Activated naive CD8-positive, alpha-beta T cell treated with anti-CD3 and anti-CD28 coated beads for 36 hours (primary cell): ENCODE measurements around the gene IGSF21. TPM values are rescaled to one million over a fixed set of nuclear protein-coding genes. Genes with fewer than 3 reads are reported as not detected.
"Not testable (repeated sequence)": the region's sequence is repeated elsewhere in the genome, so short reads cannot be mapped to it uniquely, and the experiment has no call there.

Experiments
- DNase-seq: peaks from one replicate; pipeline ENCODE4 v3.0.0; 2021
- H3K27ac Mint-ChIP-seq: one replicate; pipeline ENCODE4 v1.8.0; 2022; ENCODE audit warnings: mild to moderate bottlenecking, moderate library complexity, mixed read lengths
- H3K27me3 Mint-ChIP-seq: one replicate; pipeline ENCODE4 v1.8.0; 2022; ENCODE audit warnings: mild to moderate bottlenecking, mixed read lengths
- H3K36me3 Mint-ChIP-seq: one replicate; pipeline ENCODE4 v1.8.0; 2021; ENCODE audit warnings: mild to moderate bottlenecking, mixed read lengths
- H3K4me1 Mint-ChIP-seq: one replicate; pipeline ENCODE4 v1.8.0; 2021; ENCODE audit warnings: mixed read lengths
- H3K4me3 Mint-ChIP-seq: one replicate; pipeline ENCODE4 v1.8.0; 2022; ENCODE audit warnings: mild to moderate bottlenecking, moderate library complexity, mixed read lengths
- H3K9me3 Mint-ChIP-seq: one replicate; pipeline ENCODE4 v1.8.0; 2022; ENCODE audit warnings: mixed read lengths
- total RNA-seq, 2 experiments: library from RNA; stranded (reverse); gene quantifications; one replicate each; pipeline ENCODE4 v1.2.3, GENCODE V29; 2021

Gene IGSF21
- total RNA-seq, 2 experiments from 2014 or later, result not detected

DNA sequence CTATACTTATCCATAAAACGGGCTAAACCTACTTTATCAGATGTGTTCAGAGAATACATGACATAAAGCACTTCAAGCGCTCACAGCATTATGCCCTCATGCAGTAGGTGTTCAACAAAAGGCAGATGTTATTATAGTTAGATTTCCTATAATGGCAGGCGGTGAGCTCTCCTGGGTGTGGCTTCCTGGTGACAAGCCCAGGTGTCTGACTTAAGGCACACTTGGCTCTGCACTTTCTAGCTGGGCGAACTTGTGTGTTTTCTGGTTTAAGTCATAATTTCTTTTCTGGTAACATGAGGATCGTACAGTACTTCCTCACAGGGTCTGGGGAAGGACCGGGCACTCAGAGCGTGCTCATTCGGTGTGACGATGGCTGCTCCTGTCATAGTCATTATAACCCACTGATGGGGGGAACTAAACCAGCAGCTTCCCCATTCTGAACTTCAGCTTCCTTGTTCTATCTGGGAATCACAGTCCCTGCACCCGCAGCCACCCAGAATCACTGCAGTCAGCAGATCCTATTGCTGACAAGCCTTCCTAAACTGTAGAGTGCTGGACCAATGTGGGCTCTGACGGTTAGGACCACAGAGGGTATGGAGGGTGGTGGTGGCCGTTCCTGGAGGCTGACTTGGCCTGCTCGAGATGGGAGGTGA, 52.8 kb downstream of the IGSF21 start:
- Mint-ChIP-seq H3K27me3 (peaks cover 17% of the 10 kb centered on the region), H3K9me3 (no peaks in the 10 kb centered on the region), H3K4me1 (no peaks in the 10 kb centered on the region), H3K4me3 (no peak overlapping the region), H3K27ac (no peak overlapping the region), H3K36me3 (no peaks in the 10 kb centered on the region)
- DNase-seq, result no peak

DNA sequence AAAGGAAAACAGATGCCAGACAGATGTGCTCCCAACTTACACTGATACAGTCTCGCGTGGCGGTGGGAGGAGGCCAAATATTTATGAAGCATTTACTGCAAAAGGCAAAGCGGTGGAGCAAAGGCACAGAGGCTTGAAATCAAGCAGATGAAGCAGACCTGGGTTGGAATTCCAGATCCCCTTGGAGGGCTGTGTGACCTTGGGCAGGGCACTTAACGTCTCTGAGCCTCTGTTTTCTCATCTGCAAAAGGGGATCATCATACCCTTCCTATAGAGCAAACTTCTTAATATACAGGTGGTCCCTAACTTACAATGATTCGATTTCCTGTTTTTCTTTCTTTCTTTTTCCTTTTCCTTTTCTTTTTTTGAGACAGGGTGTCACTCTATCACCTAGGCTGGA, 54.1 kb downstream of the IGSF21 start:
- no peak for DNase-seq
- H3K9me3 Mint-ChIP-seq, result no peaks in the 10 kb centered on the region
- no peak overlapping the region for H3K4me3 Mint-ChIP-seq
- no peaks in the 10 kb centered on the region for H3K4me1 Mint-ChIP-seq
- H3K36me3 Mint-ChIP-seq, result no peaks in the 10 kb centered on the region
- no peak overlapping the region for H3K27ac Mint-ChIP-seq
- peaks cover 17% of the 10 kb centered on the region for H3K27me3 Mint-ChIP-seq

DNA sequence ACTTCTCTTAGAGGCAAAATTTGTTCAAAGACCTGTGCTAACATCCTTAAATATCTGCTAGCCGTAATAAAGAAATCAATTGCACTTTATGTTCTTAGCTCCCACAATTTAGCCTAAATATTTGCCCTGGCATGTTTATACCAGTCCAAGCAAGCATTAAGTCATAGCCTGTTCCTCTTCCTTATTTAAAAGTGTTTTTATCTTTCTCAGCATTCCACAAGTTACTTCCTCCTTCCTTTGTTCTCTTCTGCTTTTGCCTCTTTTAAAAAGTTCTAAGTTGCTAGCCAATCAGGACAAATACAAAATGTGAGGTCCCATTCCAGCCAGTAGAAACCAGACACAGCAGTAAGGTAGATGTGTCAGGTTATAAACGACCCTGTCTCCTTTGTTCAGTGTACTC, 58.0 kb downstream of the IGSF21 start:
- H3K27me3 Mint-ChIP-seq, DNase-seq, H3K4me1 Mint-ChIP-seq, H3K27ac Mint-ChIP-seq, H3K4me3 Mint-ChIP-seq, H3K36me3 Mint-ChIP-seq, H3K9me3 Mint-ChIP-seq: not testable (repeated sequence)

DNA sequence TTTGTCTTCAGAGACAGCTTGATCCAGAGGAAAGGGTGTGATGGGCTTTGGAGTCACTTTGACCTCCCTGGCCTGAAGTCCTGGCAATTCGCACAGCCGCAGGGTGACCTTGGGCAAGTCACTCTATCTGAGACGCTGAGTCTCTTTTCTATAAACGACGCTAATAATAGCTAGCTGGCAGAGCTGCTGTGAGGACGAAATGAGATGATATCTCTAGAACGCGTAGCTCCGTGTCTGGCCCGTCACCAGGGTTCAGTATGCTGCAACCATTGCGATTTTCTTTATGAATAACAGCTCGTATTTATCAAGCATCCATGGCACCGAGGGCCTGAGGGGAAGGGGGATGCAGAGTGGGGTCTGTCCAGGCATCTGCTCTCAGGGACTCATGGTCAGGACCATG, 58.7 kb downstream of the IGSF21 start:
- DNase-seq, result no peak
- Mint-ChIP-seq H3K27ac (no peak overlapping the region), H3K36me3 (no peaks in the 10 kb centered on the region), H3K27me3 (peaks cover 6% of the 10 kb centered on the region), H3K9me3 (no peaks in the 10 kb centered on the region), H3K4me3 (no peak overlapping the region), H3K4me1 (no peaks in the 10 kb centered on the region)

DNA sequence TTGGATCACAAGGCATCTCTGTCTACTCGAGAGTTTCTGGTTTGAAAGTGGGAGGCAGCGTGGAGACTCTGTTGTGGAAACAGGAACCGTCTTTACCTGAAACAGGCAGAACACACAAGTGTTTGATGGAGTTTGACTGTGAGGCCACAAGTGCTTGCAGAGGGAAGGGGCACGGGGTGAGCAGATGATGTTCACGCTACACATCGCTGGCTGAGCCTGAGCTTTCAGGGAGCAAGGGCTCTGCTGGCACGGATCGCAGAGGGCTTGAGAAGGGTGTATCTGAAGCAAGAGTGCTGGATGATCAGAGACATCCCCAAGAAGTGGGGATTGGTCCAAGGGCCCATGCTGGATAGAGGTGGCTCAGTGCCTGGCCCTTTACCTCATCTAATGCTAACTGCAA, 59.3 kb downstream of the IGSF21 start:
- Mint-ChIP-seq H3K4me1 (no peaks in the 10 kb centered on the region), H3K27ac (no peak overlapping the region), H3K4me3 (no peak overlapping the region), H3K36me3 (no peaks in the 10 kb centered on the region), H3K9me3 (no peaks in the 10 kb centered on the region), H3K27me3 (peaks cover 6% of the 10 kb centered on the region)
- DNase-seq, result no peak

- peaks cover 13% of the 10 kb centered on the region for H3K27me3 Mint-ChIP-seq
- no peak overlapping the region for H3K4me3 Mint-ChIP-seq
- H3K4me1 Mint-ChIP-seq, result no peaks in the 10 kb centered on the region
- H3K36me3 Mint-ChIP-seq, result no peaks in the 10 kb centered on the region
- no peak overlapping the region for H3K27ac Mint-ChIP-seq
- no peak for DNase-seq
- H3K9me3 Mint-ChIP-seq, result no peaks in the 10 kb centered on the region
Observed at GRCh38 chr1:18170444-18170843, 62.8 kb downstream of the IGSF21 start.

GRCh38 chr1:18174037-18174436, 66.4 kb downstream of the IGSF21 start:
- Mint-ChIP-seq H3K9me3 (no peaks in the 10 kb centered on the region), H3K36me3 (no peaks in the 10 kb centered on the region), H3K4me3 (no peak overlapping the region), H3K27ac (no peak overlapping the region), H3K27me3 (peaks cover 25% of the 10 kb centered on the region), H3K4me1 (peaks cover 6% of the 10 kb centered on the region)
- DNase-seq, result no peak

- no peak overlapping the region for H3K4me3 Mint-ChIP-seq
- H3K27ac Mint-ChIP-seq, result no peak overlapping the region
- no peaks in the 10 kb centered on the region for H3K36me3 Mint-ChIP-seq
- no peaks in the 10 kb centered on the region for H3K9me3 Mint-ChIP-seq
- no peak for DNase-seq
- peaks cover 6% of the 10 kb centered on the region for H3K4me1 Mint-ChIP-seq
- H3K27me3 Mint-ChIP-seq, result peaks cover 18% of the 10 kb centered on the region
Observed at GRCh38 chr1:18175051-18175450, 67.5 kb downstream of the IGSF21 start.

- Mint-ChIP-seq H3K36me3 (no peaks in the 10 kb centered on the region), H3K27ac (no peak overlapping the region), H3K9me3 (no peaks in the 10 kb centered on the region), H3K4me1 (peaks cover 6% of the 10 kb centered on the region), H3K4me3 (no peak overlapping the region), H3K27me3 (peaks cover 18% of the 10 kb centered on the region)
- no peak for DNase-seq
Observed at GRCh38 chr1:18175530-18176377, 68.2 kb downstream of the IGSF21 start.

- peaks cover 6% of the 10 kb centered on the region for H3K4me1 Mint-ChIP-seq
- H3K27ac Mint-ChIP-seq, result no peak overlapping the region
- H3K4me3 Mint-ChIP-seq, result no peak overlapping the region
- DNase-seq, result no peak
- H3K27me3 Mint-ChIP-seq, result peaks cover 18% of the 10 kb centered on the region
- H3K36me3 Mint-ChIP-seq, result no peaks in the 10 kb centered on the region
- H3K9me3 Mint-ChIP-seq, result no peaks in the 10 kb centered on the region
Observed at GRCh38 chr1:18176619-18177018, 69.0 kb downstream of the IGSF21 start.

- Mint-ChIP-seq H3K36me3 (no peaks in the 10 kb centered on the region), H3K9me3 (no peaks in the 10 kb centered on the region), H3K27ac (no peak overlapping the region), H3K4me3 (no peak overlapping the region), H3K27me3 (peaks cover 18% of the 10 kb centered on the region), H3K4me1 (peaks cover 6% of the 10 kb centered on the region)
- DNase-seq, result no peak
Observed at GRCh38 chr1:18178111-18178510, 70.5 kb downstream of the IGSF21 start.

- no peaks in the 10 kb centered on the region for H3K36me3 Mint-ChIP-seq
- peaks cover 17% of the 10 kb centered on the region for H3K27me3 Mint-ChIP-seq
- no peak overlapping the region for H3K4me3 Mint-ChIP-seq
- no peak for DNase-seq
- H3K9me3 Mint-ChIP-seq, result no peaks in the 10 kb centered on the region
- H3K27ac Mint-ChIP-seq, result no peak overlapping the region
- H3K4me1 Mint-ChIP-seq, result peaks cover 6% of the 10 kb centered on the region
Observed at GRCh38 chr1:18179009-18179408, 71.4 kb downstream of the IGSF21 start.

DNA sequence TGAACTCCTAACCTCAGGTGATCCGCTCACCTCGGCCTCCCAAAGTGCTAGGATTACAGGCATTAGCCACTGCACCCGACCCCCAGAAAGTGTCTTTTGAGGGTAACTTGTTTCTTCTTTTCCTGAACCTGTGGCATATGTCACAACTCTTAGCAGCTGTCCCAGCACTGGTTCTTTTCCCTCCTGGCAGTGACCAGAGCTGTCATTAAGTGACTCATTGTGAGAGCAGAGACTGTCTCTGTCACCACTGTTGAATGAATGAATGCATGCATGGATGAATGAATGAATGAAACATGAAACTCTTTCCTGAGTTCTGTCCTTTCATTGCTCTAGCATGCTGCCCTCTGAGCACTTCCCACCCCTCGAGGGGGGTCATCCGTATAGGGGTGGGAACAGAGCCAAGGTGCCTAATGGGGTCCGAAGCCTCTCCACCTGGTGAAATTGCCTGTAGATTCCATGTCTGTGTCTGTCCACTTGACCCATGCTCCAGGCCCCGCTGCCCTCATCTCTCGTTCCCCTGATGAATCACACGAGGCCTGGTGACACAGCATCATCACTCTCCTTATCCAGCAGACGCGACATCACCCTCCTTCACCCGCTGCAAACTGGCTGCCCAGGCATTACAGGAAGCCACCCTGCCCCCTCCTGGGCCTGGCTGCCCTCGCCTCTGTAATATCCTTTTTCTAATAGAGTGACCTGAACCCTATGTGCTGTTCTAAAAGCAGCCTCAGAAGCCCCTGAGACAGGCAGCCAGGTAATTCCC, 75.0 kb downstream of the IGSF21 start:
- DNase-seq, result no peak
- H3K4me1 Mint-ChIP-seq, result peaks cover 6% of the 10 kb centered on the region
- no peaks in the 10 kb centered on the region for H3K9me3 Mint-ChIP-seq
- no peak overlapping the region for H3K4me3 Mint-ChIP-seq
- H3K36me3 Mint-ChIP-seq, result no peaks in the 10 kb centered on the region
- peaks cover 15% of the 10 kb centered on the region for H3K27me3 Mint-ChIP-seq
- no peak overlapping the region for H3K27ac Mint-ChIP-seq

GRCh38 chr1:18183533-18183932, 75.9 kb downstream of the IGSF21 start:
- no peak overlapping the region for H3K4me3 Mint-ChIP-seq
- DNase-seq, result no peak
- peaks cover 6% of the 10 kb centered on the region for H3K27me3 Mint-ChIP-seq
- H3K36me3 Mint-ChIP-seq, result no peaks in the 10 kb centered on the region
- H3K9me3 Mint-ChIP-seq, result no peaks in the 10 kb centered on the region
- no peaks in the 10 kb centered on the region for H3K4me1 Mint-ChIP-seq
- H3K27ac Mint-ChIP-seq, result no peak overlapping the region

GRCh38 chr1:18187054-18187453, 79.5 kb downstream of the IGSF21 start:
- Mint-ChIP-seq H3K27me3 (peaks cover 6% of the 10 kb centered on the region), H3K4me1 (no peaks in the 10 kb centered on the region), H3K36me3 (no peaks in the 10 kb centered on the region), H3K9me3 (no peaks in the 10 kb centered on the region), H3K27ac (no peak overlapping the region), H3K4me3 (no peak overlapping the region)
- no peak for DNase-seq
